A172 (cell line): ENCODE measurements around the gene TRAPPC14. TPM values are rescaled to one million over a fixed set of nuclear protein-coding genes. Genes with fewer than 3 reads are reported as not detected.
A peak's percentile ranks its signal among the peaks of the same experiment; 100 is the strongest.
"Not testable (repeated sequence)": the region's sequence is repeated elsewhere in the genome, so short reads cannot be mapped to it uniquely, and the experiment has no call there.

Experiments used
- DNase-seq: peaks from one replicate; pipeline ENCODE4 v3.0.0-alpha.2; 2015; ENCODE audit warnings: low spot score
- total RNA-seq: library from RNA; depleted of rRNA; stranded (reverse); fragments of >200 nt; shearing (Covaris generic); gene quantifications from 2 replicates; pipeline ENCODE4 v1.2.3, GENCODE V29; 2014; rRNA removed

Gene TRAPPC14
- total RNA-seq = 9.0 and 11.2 TPM in 2 replicates

GRCh38 chr7:100158229-100159098 lies at the start of gene TRAPPC14:
TRAPPC14 (minus strand) TSS chr7:100158723; CDS start chr7:100158499, 224 bp downstream.
- peak; percentile 86 for DNase-seq

- DNase-seq = no peak
These were observed 45.9 kb upstream of the TRAPPC14 start for GRCh38 chr7:100204454-100204853.

GRCh38 chr7:100200693-100201092 lies 42.2 kb upstream of the TRAPPC14 start:
- DNase-seq = no peak

- no peak for DNase-seq
These were observed 39.7 kb upstream of the TRAPPC14 start for GRCh38 chr7:100198266-100198665.

GRCh38 chr7:100195901-100196322 lies 37.4 kb upstream of the TRAPPC14 start:
- DNase-seq = not testable (repeated sequence)

- DNase-seq = no peak
These were observed 36.7 kb upstream of the TRAPPC14 start for GRCh38 chr7:100195222-100195621.

GRCh38 chr7:100192969-100193368 lies 34.4 kb upstream of the TRAPPC14 start:
- no peak for DNase-seq

GRCh38 chr7:100192281-100192862 lies 33.8 kb upstream of the TRAPPC14 start:
- DNase-seq = not testable (repeated sequence)

- DNase-seq = no peak
These were observed 33.3 kb upstream of the TRAPPC14 start for GRCh38 chr7:100191775-100192174.

GRCh38 chr7:100190048-100190711 lies 31.7 kb upstream of the TRAPPC14 start:
- peak; percentile 42 for DNase-seq

- DNase-seq = no peak
These were observed 30.5 kb upstream of the TRAPPC14 start for GRCh38 chr7:100189061-100189460.

- no peak for DNase-seq
These were observed 27.2 kb upstream of the TRAPPC14 start for GRCh38 chr7:100185726-100186125.

- not testable (repeated sequence) for DNase-seq
These were observed 24.6 kb upstream of the TRAPPC14 start for GRCh38 chr7:100183090-100183489.

GRCh38 chr7:100182616-100183015 lies 24.1 kb upstream of the TRAPPC14 start:
- DNase-seq = not testable (repeated sequence)

GRCh38 chr7:100180084-100180483 lies 21.6 kb upstream of the TRAPPC14 start:
- DNase-seq = not testable (repeated sequence)

GRCh38 chr7:100177045-100178001 lies 18.8 kb upstream of the TRAPPC14 start, which contains the start of the genes GPC2 and STAG3:
GPC2 (minus strand) TSS chr7:100177381; CDS start chr7:100177199, 182 bp downstream.
STAG3 (plus strand) TSS chr7:100177918; CDS start chr7:100180557, 2,639 bp downstream.
- DNase-seq = peak; percentile 95

GRCh38 chr7:100176096-100177044 lies 17.8 kb upstream of the TRAPPC14 start:
- DNase-seq = no peak

GRCh38 chr7:100175296-100175935 lies 16.9 kb upstream of the TRAPPC14 start:
- no peak for DNase-seq

- DNase-seq = no peak
These were observed 16.1 kb upstream of the TRAPPC14 start for GRCh38 chr7:100174582-100174981.
